Endothelial cell (in vitro differentiated cells): Measurements from ENCODE around the gene TMEM254. TPM values are rescaled to one million over a fixed set of nuclear protein-coding genes. Genes with fewer than 3 reads are reported as not detected.
"Not testable (repeated sequence)": the region's sequence is repeated elsewhere in the genome, so short reads cannot be mapped to it uniquely, and the experiment has no call there.

Experiments used
- DNase-seq: peaks from one replicate; pipeline ENCODE4 v3.0.0; 2021; ENCODE audit warnings: low spot score
- H3K27ac Mint-ChIP-seq: one replicate; pipeline ENCODE4 v1.8.0; 2021; ENCODE audit warnings: mixed read lengths, inconsistent platforms; ENCODE audit not compliant: unreplicated experiment
- H3K27me3 Mint-ChIP-seq: one replicate; pipeline ENCODE4 v1.8.0; 2021; ENCODE audit warnings: mild to moderate bottlenecking, moderate library complexity, mixed read lengths, inconsistent platforms; ENCODE audit not compliant: unreplicated experiment
- H3K36me3 Mint-ChIP-seq: one replicate; pipeline ENCODE4 v1.8.0; 2021; ENCODE audit warnings: mild to moderate bottlenecking, low read depth, mixed read lengths, inconsistent platforms; ENCODE audit not compliant: unreplicated experiment
- H3K4me1 Mint-ChIP-seq: one replicate; pipeline ENCODE4 v1.8.0; 2021; ENCODE audit warnings: mild to moderate bottlenecking, mixed read lengths, inconsistent platforms; ENCODE audit not compliant: unreplicated experiment
- H3K4me3 Mint-ChIP-seq: one replicate; pipeline ENCODE4 v1.8.0; 2021; ENCODE audit warnings: mild to moderate bottlenecking, mixed read lengths, inconsistent platforms; ENCODE audit not compliant: unreplicated experiment
- H3K9me3 Mint-ChIP-seq: one replicate; pipeline ENCODE4 v1.8.0; 2021; ENCODE audit warnings: mixed read lengths, inconsistent platforms; ENCODE audit not compliant: unreplicated experiment
- CTCF ChIP-seq: fragments of 200-600 bp; sonication (generic); IDR thresholded peaks from one replicate; pipeline ENCODE4 v1.5.0; 2021; ENCODE audit warnings: antibody characterized with exemption; ENCODE audit not compliant: unreplicated experiment
- long read RNA-seq: library from polyadenylated mRNA; unstranded; transcript quantifications from one replicate; pipeline ENCODE4 v2.0.0, GENCODE V29; 2020; ENCODE audit not compliant: unreplicated experiment
- total RNA-seq: library from RNA; stranded (reverse); fragmentation: NEBNext Ultra II Directional; extraction: Animal tissue kit (Norgen Biotek cat#: 25700); gene quantifications from one replicate; pipeline ENCODE4 v1.2.1, GENCODE V29; 2021; ENCODE audit not compliant: unreplicated experiment

The TMEM254 gene
- total RNA-seq, result 16.6 TPM
- long read RNA-seq, transcript TMEM254-205 (4 exons, 2,042 nt), result major isoform, 9 of 14 reads
- long read RNA-seq, partial matches to known transcripts, result 0 of 14 reads
- long read RNA-seq, other reads (novel, unspliced or antisense), result 0 of 14 reads

GRCh38 chr10:80078448-80079311 lies at the start of gene TMEM254:
TSS of gene TMEM254 (plus strand) at chr10:80078665. CDS start at chr10:80078700, 35 bp downstream.
- H3K27me3 Mint-ChIP-seq, result peaks cover 4% of the 10 kb centered on the region
- peaks cover 7% of the 10 kb centered on the region for H3K4me1 Mint-ChIP-seq
- no peak for TF ChIP-seq CTCF
- no peaks in the 10 kb centered on the region for H3K9me3 Mint-ChIP-seq
- no peaks in the 10 kb centered on the region for H3K36me3 Mint-ChIP-seq
- peak within 1 kb of the TSS; percentile 96 for H3K4me3 Mint-ChIP-seq
- H3K27ac Mint-ChIP-seq, result peak within 1 kb of the TSS; percentile 98
- DNase-seq, result peak; percentile 90

- not testable (repeated sequence) for H3K27me3 Mint-ChIP-seq, H3K4me3 Mint-ChIP-seq, H3K9me3 Mint-ChIP-seq, H3K4me1 Mint-ChIP-seq, DNase-seq, H3K36me3 Mint-ChIP-seq, H3K27ac Mint-ChIP-seq
These were observed 49.3 kb upstream of the TMEM254 start for GRCh38 chr10:80029205-80029604.

- not testable (repeated sequence) for H3K9me3 Mint-ChIP-seq, H3K4me1 Mint-ChIP-seq, DNase-seq, H3K27ac Mint-ChIP-seq, H3K27me3 Mint-ChIP-seq, H3K4me3 Mint-ChIP-seq, H3K36me3 Mint-ChIP-seq
These were observed 48.6 kb upstream of the TMEM254 start for GRCh38 chr10:80029865-80030264.

GRCh38 chr10:80032503-80032902 lies 46.0 kb upstream of the TMEM254 start:
- no peaks in the 10 kb centered on the region for H3K36me3 Mint-ChIP-seq
- H3K4me1 Mint-ChIP-seq, result no peaks in the 10 kb centered on the region
- H3K27ac Mint-ChIP-seq, result no peak overlapping the region
- no peaks in the 10 kb centered on the region for H3K27me3 Mint-ChIP-seq
- DNase-seq, result no peak
- no peak overlapping the region for H3K4me3 Mint-ChIP-seq
- TF ChIP-seq CTCF, result no peak
- H3K9me3 Mint-ChIP-seq, result no peaks in the 10 kb centered on the region

- not testable (repeated sequence) for H3K9me3 Mint-ChIP-seq, H3K4me3 Mint-ChIP-seq, DNase-seq
These were observed 43.7 kb upstream of the TMEM254 start for GRCh38 chr10:80034766-80035165.

GRCh38 chr10:80035430-80035829 lies 43.0 kb upstream of the TMEM254 start:
- H3K4me3 Mint-ChIP-seq, H3K9me3 Mint-ChIP-seq, H3K36me3 Mint-ChIP-seq, H3K4me1 Mint-ChIP-seq, H3K27me3 Mint-ChIP-seq, DNase-seq, H3K27ac Mint-ChIP-seq: not testable (repeated sequence)

More at GRCh38 chr10:80034766-80035165, 43.7 kb upstream of the TMEM254 start:
- not testable (repeated sequence) for H3K4me1 Mint-ChIP-seq, H3K27me3 Mint-ChIP-seq, H3K27ac Mint-ChIP-seq, H3K36me3 Mint-ChIP-seq

- H3K27ac Mint-ChIP-seq, H3K9me3 Mint-ChIP-seq, H3K4me3 Mint-ChIP-seq, H3K27me3 Mint-ChIP-seq, DNase-seq, H3K4me1 Mint-ChIP-seq, H3K36me3 Mint-ChIP-seq: not testable (repeated sequence)
These were observed 41.5 kb upstream of the TMEM254 start for GRCh38 chr10:80036921-80037500.

- not testable (repeated sequence) for H3K9me3 Mint-ChIP-seq, DNase-seq, H3K27ac Mint-ChIP-seq, H3K4me1 Mint-ChIP-seq, H3K4me3 Mint-ChIP-seq, H3K27me3 Mint-ChIP-seq, H3K36me3 Mint-ChIP-seq
These were observed 40.2 kb upstream of the TMEM254 start for GRCh38 chr10:80038226-80038625.
